Right lobe of liver (tissue), 6 donors: ENCODE data around the gene CYFIP1. TPM values are rescaled to one million over a fixed set of nuclear protein-coding genes. Genes with fewer than 3 reads are reported as not detected.

Source experiments
- ATAC-seq, 4 donors: fragments of 200-7000 bp; cut with Tn5 transposase; one replicate each; pipeline ENCODE4 v1.9.1; 2020; ENCODE audit warnings: mild to moderate bottlenecking in 4 of 4, moderate library complexity in 4 of 4
- DNase-seq, 3 donors: peaks; one replicate each; pipeline ENCODE4 v3.0.0-alpha.2; 2020
- H3K27ac ChIP-seq, 3 donors: fragments of 200-600 bp; one replicate each; pipeline ENCODE4 v1.8.0; 2022
- H3K27me3 ChIP-seq, 2 donors: fragments of 200-600 bp; one replicate each; pipeline ENCODE4 v1.8.0; 2022
- H3K36me3 ChIP-seq, 4 donors: fragments of 200-600 bp; sonication (generic) in 1 of 4; one replicate each; pipeline versions ENCODE4 v1.5.1 to v1.8.0; 2017 to 2022; ENCODE audit warnings: control low read depth in 1 of 4
- H3K4me1 ChIP-seq, 4 donors: fragments of 200-600 bp; sonication (generic) in 1 of 4; one replicate each; pipeline versions ENCODE4 v1.5.1 to v1.8.0; 2017 to 2022; ENCODE audit warnings: control low read depth in 1 of 4
- H3K4me3 ChIP-seq, 3 donors: fragments of 200-600 bp; one replicate each; pipeline ENCODE4 v1.8.0; 2022
- H3K9me3 ChIP-seq, 4 donors: fragments of 200-600 bp; sonication (generic) in 1 of 4; one replicate each; pipeline versions ENCODE4 v1.5.1 to v1.8.0; 2017 to 2022; ENCODE audit warnings: control low read depth in 1 of 4
- CTCF ChIP-seq, 4 donors: fragments of 200-600 bp in 3 of 4; fragments of 450-650 bp in 1 of 4; IDR thresholded peaks; one replicate each; pipeline versions ENCODE4 v1.5.1 to v1.8.0; 2016 to 2022; ENCODE audit warnings: antibody characterized with exemption in 4 of 4, mild to moderate bottlenecking in 2 of 4
- POLR2A ChIP-seq: fragments of 450-650 bp; IDR thresholded peaks from one replicate; pipeline ENCODE4 v1.6.1; 2017; ENCODE audit warnings: antibody characterized with exemption, mild to moderate bottlenecking
- WGBS: methylation state at CpG from one replicate; pipeline ENCODE4 v1.1.6; 2018; ENCODE audit warnings: low coverage, low lambda C conversion rate; ENCODE audit not compliant: insufficient coverage; ENCODE audit errors: missing lambda C conversion rate; 5-methylcytosine and 5-hydroxymethylcytosine counted together
- intact Hi-C, 2 donors: fragments of 100-400 bp; cut with DNase I; formaldehyde crosslinking; loops; one replicate each; pipeline versions ENCODE4 v1.11.2 to v1.14.1; 2022
- total RNA-seq, 6 experiments: library from RNA; depleted of rRNA in 2 of 6; stranded (reverse); fragments of >200 nt in 2 of 6; fragmentation: NEBNext Ultra II Directional in 3 of 6; extraction: Animal tissue kit (Norgen Biotek cat#: 25700) in 3 of 6; gene quantifications; one replicate each; pipeline versions ENCODE4 v1.1.0 to v1.2.4, GENCODE V29; 2016 to 2023
- donor health status: DM: no; HTN: yes; CAD: no.
- donor health status: DM: no; HTN: no; CAD: no.
- donor health status: DM: no; HTN: no; CAD: no.
- donor health status: DM: no; HTN: yes; CAD: no.
- donor health status: DM: no; HTN: yes; CAD: no.

Gene CYFIP1
- total RNA-seq, 6 experiments from 2014 or later = 44.3 to 73.2 (median 50.7) TPM

- intact Hi-C loops = no loop called here
- no peaks in the 10 kb centered on the region for H3K9me3 ChIP-seq
- H3K36me3 ChIP-seq = no peaks in the 10 kb centered on the region
- peaks cover 0 to 5% (median 0%) of the 10 kb centered on the region in 4 donors for H3K4me1 ChIP-seq
- ATAC-seq (peak; percentile 6 to 41 (median 18)), DNase-seq (no peak)
- H3K27me3 ChIP-seq = no peaks in the 10 kb centered on the region
- no peak for TF ChIP-seq POLR2A
- TF ChIP-seq CTCF (IDR thresholded peaks at IDR 0.05) = no peak
- WGBS = 49% methylated on average over 14 of the region's 25 CpGs
- no peak overlapping the region for H3K4me3 ChIP-seq
- peak overlapping the region in 2 of 3 donors; percentile 4 to 19 for H3K27ac ChIP-seq
Observed at GRCh38 chr15:22950256-22950990, 29.7 kb downstream of the CYFIP1 start.

- ATAC-seq = peak; percentile 30 to 64 (median 49)
- intact Hi-C loops = no loop called here
- Histone ChIP-seq H3K27me3 (no peaks in the 10 kb centered on the region), H3K4me1 (no peaks in the 10 kb centered on the region), H3K27ac (peak overlapping the region in 2 of 3 donors; percentile 1 to 34), H3K4me3 (no peak overlapping the region), H3K9me3 (no peaks in the 10 kb centered on the region), H3K36me3 (peaks cover 0 to 4% (median 0%) of the 10 kb centered on the region in 4 donors)
- no peak for TF ChIP-seq CTCF (IDR thresholded peaks at IDR 0.05)
- TF ChIP-seq POLR2A = no peak
- no peak for DNase-seq
- 59% methylated on average over 5 of the region's 21 CpGs for WGBS
Observed at GRCh38 chr15:22949074-22949547, 31.1 kb downstream of the CYFIP1 start.

- ATAC-seq (peak; percentile 13 to 32 (median 26)), DNase-seq (no peak)
- Histone ChIP-seq H3K9me3 (no peaks in the 10 kb centered on the region), H3K27me3 (no peaks in the 10 kb centered on the region), H3K4me1 (no peaks in the 10 kb centered on the region), H3K27ac (no peak overlapping the region), H3K36me3 (peaks cover 0 to 15% (median 2%) of the 10 kb centered on the region in 4 donors), H3K4me3 (no peak overlapping the region)
- no CpG with 5 or more reads among the region's 4 CpGs for WGBS
- intact Hi-C loops = no loop called here
- no peak for TF ChIP-seq POLR2A
- TF ChIP-seq CTCF (IDR thresholded peaks at IDR 0.05) = no peak
Observed at GRCh38 chr15:22948056-22948455, 32.1 kb downstream of the CYFIP1 start.

GRCh38 chr15:22947101-22948000 lies 32.8 kb downstream of the CYFIP1 start:
- H3K36me3 ChIP-seq = peaks cover 0 to 22% (median 8%) of the 10 kb centered on the region in 4 donors
- H3K4me3 ChIP-seq = no peak overlapping the region
- TF ChIP-seq POLR2A (no peak), CTCF (IDR thresholded peaks at IDR 0.05) (no peak)
- H3K4me1 ChIP-seq = no peaks in the 10 kb centered on the region
- intact Hi-C loops = no loop called here
- H3K27ac ChIP-seq = no peak overlapping the region
- 100% methylated on average over 2 of the region's 27 CpGs for WGBS
- ATAC-seq = no peak
- DNase-seq = peak in 1 of 3 donors; percentile 40
- no peaks in the 10 kb centered on the region for H3K27me3 ChIP-seq
- no peaks in the 10 kb centered on the region for H3K9me3 ChIP-seq
